ENCODE results near the gene LMTK2.

The LMTK2 gene

GRCh38 chr7:98084631-98085030 is 22.0 kb upstream of the LMTK2 start:
- DNase-seq (ENCODE audit: low spot score), result no peak

DNA sequence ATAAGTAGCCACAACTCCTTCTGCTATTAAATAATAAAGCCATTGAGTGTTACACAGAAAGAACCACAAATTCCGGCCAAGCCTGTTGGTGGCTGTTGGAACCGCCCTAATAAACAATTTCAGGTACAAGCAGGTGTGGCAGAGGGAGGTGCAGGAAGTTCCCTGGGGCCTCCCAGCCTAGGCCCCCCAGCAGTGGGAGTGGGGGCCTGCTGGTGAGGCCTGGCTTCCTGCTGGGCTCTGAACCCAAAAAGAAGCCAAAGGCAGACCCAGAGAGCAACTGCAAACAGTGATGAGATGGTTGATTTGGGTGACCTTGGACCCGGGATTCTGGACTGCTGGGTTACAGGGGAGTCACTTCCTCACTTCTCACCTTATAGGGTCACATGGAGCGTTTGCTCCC is 21.0 kb upstream of the LMTK2 start:
- in situ Hi-C loops (cut with MboI; ENCODE audit: low sequenced_read_pairs, unreplicated experiment), result no loop called here
- TF ChIP-seq, protein P1, sequence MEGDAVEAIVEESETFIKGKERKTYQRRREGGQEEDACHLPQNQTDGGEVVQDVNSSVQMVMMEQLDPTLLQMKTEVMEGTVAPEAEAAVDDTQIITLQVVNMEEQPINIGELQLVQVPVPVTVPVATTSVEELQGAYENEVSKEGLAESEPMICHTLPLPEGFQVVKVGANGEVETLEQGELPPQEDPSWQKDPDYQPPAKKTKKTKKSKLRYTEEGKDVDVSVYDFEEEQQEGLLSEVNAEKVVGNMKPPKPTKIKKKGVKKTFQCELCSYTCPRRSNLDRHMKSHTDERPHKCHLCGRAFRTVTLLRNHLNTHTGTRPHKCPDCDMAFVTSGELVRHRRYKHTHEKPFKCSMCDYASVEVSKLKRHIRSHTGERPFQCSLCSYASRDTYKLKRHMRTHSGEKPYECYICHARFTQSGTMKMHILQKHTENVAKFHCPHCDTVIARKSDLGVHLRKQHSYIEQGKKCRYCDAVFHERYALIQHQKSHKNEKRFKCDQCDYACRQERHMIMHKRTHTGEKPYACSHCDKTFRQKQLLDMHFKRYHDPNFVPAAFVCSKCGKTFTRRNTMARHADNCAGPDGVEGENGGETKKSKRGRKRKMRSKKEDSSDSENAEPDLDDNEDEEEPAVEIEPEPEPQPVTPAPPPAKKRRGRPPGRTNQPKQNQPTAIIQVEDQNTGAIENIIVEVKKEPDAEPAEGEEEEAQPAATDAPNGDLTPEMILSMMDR (IDR thresholded peaks at IDR 0.05; ENCODE audit: borderline replicate concordance, control extremely low read depth, extremely low read depth, insufficient read depth, missing control alignments), result no peak
- DNase-seq (ENCODE audit: low spot score), result no peak

More at GRCh38 chr7:98084631-98085030, 22.0 kb upstream of the LMTK2 start:
- TF ChIP-seq, protein P1 (IDR thresholded peaks at IDR 0.05; ENCODE audit: borderline replicate concordance, control extremely low read depth, extremely low read depth, insufficient read depth, missing control alignments), result no peak
- in situ Hi-C loops (cut with MboI; ENCODE audit: low sequenced_read_pairs, unreplicated experiment), result no loop called here

DNA sequence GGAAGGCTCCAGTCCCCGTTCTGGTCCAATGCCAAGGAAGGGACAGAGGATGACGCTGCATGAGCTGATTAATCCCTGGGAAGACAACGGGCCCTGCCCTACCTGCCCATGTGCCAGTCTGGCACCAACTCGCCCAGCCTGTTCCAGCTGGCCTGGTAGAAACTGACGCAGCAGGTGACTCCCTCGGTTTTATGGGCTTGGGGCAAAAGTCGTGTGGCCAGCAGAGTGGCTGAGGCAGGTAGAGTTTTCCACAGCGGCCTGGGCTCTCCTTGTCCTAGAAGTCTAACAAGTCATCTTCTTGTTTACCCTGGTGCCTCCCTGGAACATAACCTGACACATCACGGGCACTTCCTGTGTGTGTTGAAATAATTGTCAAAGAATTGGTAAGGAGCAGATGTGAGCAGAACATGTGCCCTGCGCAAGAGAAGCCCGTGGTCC is 20.4 kb upstream of the LMTK2 start:
- in situ Hi-C loops (cut with MboI; ENCODE audit: low sequenced_read_pairs, unreplicated experiment), result no loop called here
- DNase-seq (ENCODE audit: low spot score), result no peak
- TF ChIP-seq, protein P1 (IDR thresholded peaks at IDR 0.05; ENCODE audit: borderline replicate concordance, control extremely low read depth, extremely low read depth, insufficient read depth, missing control alignments), result no peak

- TF ChIP-seq, protein P1 (IDR thresholded peaks at IDR 0.05; ENCODE audit: borderline replicate concordance, control extremely low read depth, extremely low read depth, insufficient read depth, missing control alignments), result no peak
- DNase-seq (ENCODE audit: low spot score), result no peak
- in situ Hi-C loops (cut with MboI; ENCODE audit: low sequenced_read_pairs, unreplicated experiment), result no loop called here
Measured at GRCh38 chr7:98088109-98088508, 18.6 kb upstream of the LMTK2 start.

DNA sequence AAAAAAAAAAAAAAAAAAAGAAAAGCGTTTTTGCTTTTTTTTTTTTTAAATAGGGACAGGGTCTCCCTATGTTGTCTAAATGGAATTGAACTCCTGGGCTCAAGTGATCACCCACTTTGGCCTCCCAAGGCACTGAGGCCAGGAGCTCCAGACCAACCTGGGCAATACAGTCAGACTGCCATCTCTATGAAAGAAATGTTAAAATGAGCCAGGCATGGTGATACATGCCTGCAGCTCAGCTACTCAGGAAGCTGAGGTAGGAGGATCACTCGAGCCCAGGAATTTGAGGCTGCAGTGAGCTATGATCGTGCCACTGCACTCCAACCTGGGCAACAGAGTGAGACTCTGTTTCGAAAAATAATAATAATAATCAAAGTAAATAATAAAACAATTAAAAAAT is 16.5 kb upstream of the LMTK2 start:
- TF ChIP-seq, protein P1 (IDR thresholded peaks at IDR 0.05; ENCODE audit: borderline replicate concordance, control extremely low read depth, extremely low read depth, insufficient read depth, missing control alignments), result no peak
- in situ Hi-C loops (cut with MboI; ENCODE audit: low sequenced_read_pairs, unreplicated experiment), result no loop called here
- DNase-seq (ENCODE audit: low spot score), result no peak

DNA sequence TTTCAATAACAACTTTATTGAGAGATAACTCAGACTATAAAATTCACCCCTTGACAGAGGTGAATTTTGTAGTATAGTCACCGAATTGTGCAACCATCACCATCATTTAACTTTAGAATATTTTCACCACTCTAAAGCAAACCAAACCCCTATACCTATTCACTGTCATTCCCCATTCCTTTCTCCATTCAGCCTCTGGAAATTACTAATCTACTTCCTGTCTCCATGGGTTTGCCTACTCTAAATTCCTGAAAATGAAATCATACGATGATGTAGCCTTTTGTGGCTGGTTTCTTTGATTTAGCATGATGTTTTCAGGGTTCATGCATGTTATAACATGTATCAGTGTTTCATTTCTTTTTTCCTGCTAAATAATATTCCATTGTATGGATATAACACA is 15.6 kb upstream of the LMTK2 start:
- in situ Hi-C loops (cut with MboI; ENCODE audit: low sequenced_read_pairs, unreplicated experiment), result no loop called here
- TF ChIP-seq, protein P1 (IDR thresholded peaks at IDR 0.05; ENCODE audit: borderline replicate concordance, control extremely low read depth, extremely low read depth, insufficient read depth, missing control alignments), result no peak
- DNase-seq (ENCODE audit: low spot score), result no peak

GRCh38 chr7:98091523-98091922 is 15.1 kb upstream of the LMTK2 start:
- DNase-seq (ENCODE audit: low spot score), result no peak
- TF ChIP-seq, protein P1 (IDR thresholded peaks at IDR 0.05; ENCODE audit: borderline replicate concordance, control extremely low read depth, extremely low read depth, insufficient read depth, missing control alignments), result no peak
- in situ Hi-C loops (cut with MboI; ENCODE audit: low sequenced_read_pairs, unreplicated experiment), result no loop called here
